CD4-positive, alpha-beta T cell treated with Interferon gamma for 1 hour (primary cell): ENCODE measurements around the gene EEFSEC.

ENCODE experiments used
- DNase-seq: peaks from one replicate; pipeline ENCODE4 v3.0.0-alpha.2; 2020

EEFSEC gene

GRCh38 chr3:128356822-128357221 lies 203.5 kb downstream of the EEFSEC start:
- no peak for DNase-seq

GRCh38 chr3:128357538-128357937 lies 204.3 kb downstream of the EEFSEC start:
- DNase-seq: no peak

GRCh38 chr3:128358156-128358895 lies 205.0 kb downstream of the EEFSEC start:
- no peak for DNase-seq

- DNase-seq: no peak
Measured at GRCh38 chr3:128359060-128359664, 205.9 kb downstream of the EEFSEC start.

GRCh38 chr3:128359846-128360642 lies 206.8 kb downstream of the EEFSEC start:
- DNase-seq: no peak

GRCh38 chr3:128360705-128361271 lies 207.5 kb downstream of the EEFSEC start:
- no peak for DNase-seq

- DNase-seq: no peak
Measured at GRCh38 chr3:128362026-128362965, 209.0 kb downstream of the EEFSEC start.

- no peak for DNase-seq
Measured at GRCh38 chr3:128364291-128364690, 211.0 kb downstream of the EEFSEC start.

- no peak for DNase-seq
Measured at GRCh38 chr3:128364808-128365360, 211.6 kb downstream of the EEFSEC start.

- DNase-seq: no peak
Measured at GRCh38 chr3:128366136-128366535, 212.9 kb downstream of the EEFSEC start.

- no peak for DNase-seq
Measured at GRCh38 chr3:128366652-128367051, 213.4 kb downstream of the EEFSEC start.

GRCh38 chr3:128367221-128367620 lies 213.9 kb downstream of the EEFSEC start:
- DNase-seq: no peak

- no peak for DNase-seq
Measured at GRCh38 chr3:128367761-128368160, 214.5 kb downstream of the EEFSEC start.

- no peak for DNase-seq
Measured at GRCh38 chr3:128368626-128369025, 215.3 kb downstream of the EEFSEC start.

- no peak for DNase-seq
Measured at GRCh38 chr3:128369121-128369703, 215.9 kb downstream of the EEFSEC start.

- no peak for DNase-seq
Measured at GRCh38 chr3:128369881-128370642, 216.8 kb downstream of the EEFSEC start.

- no peak for DNase-seq
Measured at GRCh38 chr3:128372281-128372680, 219.0 kb downstream of the EEFSEC start.

GRCh38 chr3:128372707-128373533 lies 219.6 kb downstream of the EEFSEC start:
- no peak for DNase-seq

GRCh38 chr3:128374746-128375445 lies 221.6 kb downstream of the EEFSEC start:
- no peak for DNase-seq
